ENCODE data around the gene ADAMTS6.

ADAMTS6 gene

DNA sequence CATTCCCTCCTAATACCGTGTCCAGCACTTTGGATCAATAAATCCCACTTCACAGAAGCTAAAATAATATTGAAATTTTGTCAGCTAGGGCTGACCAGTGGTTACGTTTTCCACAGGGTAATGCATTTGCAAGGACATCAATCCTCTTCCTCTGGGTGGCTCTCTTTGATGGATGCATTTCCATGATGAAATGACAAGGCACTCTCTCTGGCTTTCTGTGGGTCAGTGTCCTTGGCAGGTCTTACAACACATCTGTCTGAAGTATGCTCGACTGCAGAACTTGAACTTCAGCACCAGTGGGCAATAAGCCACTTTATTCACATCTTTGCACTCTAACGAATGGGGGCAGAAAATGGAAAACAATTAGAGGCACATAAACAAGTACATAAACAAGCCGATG is 330.1 kb downstream of the ADAMTS6 start:
- Histone ChIP-seq H3F3A (ENCODE audit: control insufficient read depth, insufficient read depth) (no peaks in the 10 kb centered on the region), H3K36me3 (ENCODE audit: control insufficient read depth, low read length) (no peaks in the 10 kb centered on the region), H3K4me1 (ENCODE audit: control insufficient read depth, low read length) (no peaks in the 10 kb centered on the region), H3K27ac (ENCODE audit: low read depth, low read length) (no peak overlapping the region), H3K9me2 (replicated peaks; ENCODE audit: control insufficient read depth, low read length) (no peaks in the 10 kb centered on the region), H3K79me2 (ENCODE audit: control insufficient read depth, low read length) (no peaks in the 10 kb centered on the region), H3K4me2 (ENCODE audit: low read length) (no peak overlapping the region), H3K4me3 (ENCODE audit: low read length) (no peak overlapping the region), H3K27me3 (ENCODE audit: control insufficient read depth, low read length) (0 out of 2 replicates have a peak, but pooled peaks cover 2% of the 10 kb centered on the region), H3K9me3 (ENCODE audit: control insufficient read depth, insufficient read depth, low read length) (no peaks in the 10 kb centered on the region), H4K20me1 (ENCODE audit: control insufficient read depth, insufficient read depth, low read depth, low read length) (no peaks in the 10 kb centered on the region)
- TF ChIP-seq, protein P1, sequence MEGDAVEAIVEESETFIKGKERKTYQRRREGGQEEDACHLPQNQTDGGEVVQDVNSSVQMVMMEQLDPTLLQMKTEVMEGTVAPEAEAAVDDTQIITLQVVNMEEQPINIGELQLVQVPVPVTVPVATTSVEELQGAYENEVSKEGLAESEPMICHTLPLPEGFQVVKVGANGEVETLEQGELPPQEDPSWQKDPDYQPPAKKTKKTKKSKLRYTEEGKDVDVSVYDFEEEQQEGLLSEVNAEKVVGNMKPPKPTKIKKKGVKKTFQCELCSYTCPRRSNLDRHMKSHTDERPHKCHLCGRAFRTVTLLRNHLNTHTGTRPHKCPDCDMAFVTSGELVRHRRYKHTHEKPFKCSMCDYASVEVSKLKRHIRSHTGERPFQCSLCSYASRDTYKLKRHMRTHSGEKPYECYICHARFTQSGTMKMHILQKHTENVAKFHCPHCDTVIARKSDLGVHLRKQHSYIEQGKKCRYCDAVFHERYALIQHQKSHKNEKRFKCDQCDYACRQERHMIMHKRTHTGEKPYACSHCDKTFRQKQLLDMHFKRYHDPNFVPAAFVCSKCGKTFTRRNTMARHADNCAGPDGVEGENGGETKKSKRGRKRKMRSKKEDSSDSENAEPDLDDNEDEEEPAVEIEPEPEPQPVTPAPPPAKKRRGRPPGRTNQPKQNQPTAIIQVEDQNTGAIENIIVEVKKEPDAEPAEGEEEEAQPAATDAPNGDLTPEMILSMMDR (IDR thresholded peaks at IDR 0.05; ENCODE audit: low read depth, low read length, poor library complexity, severe bottlenecking) = no peak
- TF ChIP-seq EZH2phosphoT487 (IDR thresholded peaks at IDR 0.05; ENCODE audit: borderline replicate concordance, low read length) = no peak

DNA sequence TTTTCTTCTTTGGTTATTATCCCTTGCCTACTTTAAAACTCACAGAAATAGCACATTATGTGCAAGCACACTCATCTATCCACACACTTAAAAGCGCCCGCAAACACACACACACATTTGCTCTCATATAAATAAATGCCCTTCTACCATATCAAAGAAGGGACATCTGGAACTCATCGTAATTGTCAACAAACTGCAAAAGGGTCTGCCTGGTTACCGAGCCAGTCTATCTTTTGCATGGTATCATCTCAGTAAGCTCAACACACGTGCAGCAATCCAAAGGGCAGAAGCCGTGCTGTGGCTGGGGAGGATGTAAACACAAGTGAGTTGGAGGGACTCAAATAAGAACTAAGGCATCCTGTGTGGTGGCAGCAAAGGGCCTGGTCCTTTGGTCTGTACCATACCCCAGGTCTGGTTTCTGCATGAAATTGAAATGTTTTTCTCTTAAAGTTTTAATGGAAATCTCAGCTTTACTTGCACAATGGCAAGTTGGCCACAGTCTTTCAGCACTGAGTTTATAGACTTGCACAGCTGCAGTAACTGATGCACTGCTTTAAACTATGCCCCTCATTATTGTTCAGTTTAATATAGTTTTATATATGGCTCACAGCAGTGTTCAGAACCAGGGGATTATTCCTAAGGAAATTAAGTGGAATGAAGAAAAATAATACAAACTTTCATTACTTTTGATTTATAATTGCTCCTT is 331.0 kb downstream of the ADAMTS6 start:
- Histone ChIP-seq H3K27me3 (ENCODE audit: control insufficient read depth, low read length) (no peaks in the 10 kb centered on the region), H3K36me3 (ENCODE audit: control insufficient read depth, low read length) (no peaks in the 10 kb centered on the region), H3F3A (ENCODE audit: control insufficient read depth, insufficient read depth) (no peaks in the 10 kb centered on the region), H3K79me2 (ENCODE audit: control insufficient read depth, low read length) (no peaks in the 10 kb centered on the region), H3K4me1 (ENCODE audit: control insufficient read depth, low read length) (no peaks in the 10 kb centered on the region), H3K4me3 (ENCODE audit: low read length) (no peak overlapping the region), H3K9me2 (replicated peaks; ENCODE audit: control insufficient read depth, low read length) (no peaks in the 10 kb centered on the region), H4K20me1 (ENCODE audit: control insufficient read depth, insufficient read depth, low read depth, low read length) (no peaks in the 10 kb centered on the region), H3K27ac (ENCODE audit: low read depth, low read length) (no peak overlapping the region), H3K4me2 (ENCODE audit: low read length) (no peak overlapping the region), H3K9me3 (ENCODE audit: control insufficient read depth, insufficient read depth, low read length) (no peaks in the 10 kb centered on the region)
- TF ChIP-seq, protein P1 (IDR thresholded peaks at IDR 0.05; ENCODE audit: low read depth, low read length, poor library complexity, severe bottlenecking) = no peak
- no peak for TF ChIP-seq EZH2phosphoT487 (IDR thresholded peaks at IDR 0.05; ENCODE audit: borderline replicate concordance, low read length)

- Histone ChIP-seq H3K79me2 (ENCODE audit: control insufficient read depth, low read length) (no peaks in the 10 kb centered on the region), H3K36me3 (ENCODE audit: control insufficient read depth, low read length) (no peaks in the 10 kb centered on the region), H3K4me2 (ENCODE audit: low read length) (no peak overlapping the region), H3K4me3 (ENCODE audit: low read length) (no peak overlapping the region), H3K27ac (ENCODE audit: low read depth, low read length) (no peak overlapping the region), H3F3A (ENCODE audit: control insufficient read depth, insufficient read depth) (no peaks in the 10 kb centered on the region), H3K9me3 (ENCODE audit: control insufficient read depth, insufficient read depth, low read length) (no peaks in the 10 kb centered on the region), H4K20me1 (ENCODE audit: control insufficient read depth, insufficient read depth, low read depth, low read length) (no peaks in the 10 kb centered on the region), H3K27me3 (ENCODE audit: control insufficient read depth, low read length) (no peaks in the 10 kb centered on the region), H3K9me2 (replicated peaks; ENCODE audit: control insufficient read depth, low read length) (no peaks in the 10 kb centered on the region), H3K4me1 (ENCODE audit: control insufficient read depth, low read length) (no peaks in the 10 kb centered on the region)
- TF ChIP-seq EZH2phosphoT487 (IDR thresholded peaks at IDR 0.05; ENCODE audit: borderline replicate concordance, low read length) = no peak
- TF ChIP-seq, protein P1 (IDR thresholded peaks at IDR 0.05; ENCODE audit: low read depth, low read length, poor library complexity, severe bottlenecking) = no peak
Measured at GRCh38 chr5:65149827-65150226, 331.9 kb downstream of the ADAMTS6 start.
